IMR-90 (cell line): Measurements from ENCODE around the gene MKX. TPM values are rescaled to one million over a fixed set of nuclear protein-coding genes. Genes with fewer than 3 reads are reported as not detected.

Source experiments
- ATAC-seq: fragments of 200-7000 bp; cut with Tn5 transposase; 2 replicates; pipeline ENCODE4 v1.9.1; 2020; ENCODE audit warnings: low read depth, mild to moderate bottlenecking, moderate library complexity
- BruUV-seq: library from RNA; stranded (reverse); fragments of 400-500 nt; replicated peaks from 2 replicates; lab custom pipeline; 2021; lab: Mats Ljungman, UMichigan
- CTCF ChIA-PET: fragments of 300-600 bp; formaldehyde crosslinking; extraction: SDS; loops from one replicate; lab custom pipeline; 2021; ENCODE audit warnings: antibody characterized with exemption; lab: Yijun Ruan, JAX
- POLR2A ChIA-PET: fragments of 300-600 bp; sonication (Branson Sonifier 250); formaldehyde crosslinking; loops from one replicate; lab custom pipeline; 2022; ENCODE audit warnings: antibody characterized with exemption; ENCODE audit not compliant: unreplicated experiment; lab: Charles Lee
- DNase-seq: peaks from one replicate; pipeline ENCODE4 v3.0.0; 2013
- H2AFZ ChIP-seq: replicated peaks from 2 replicates; pipeline ENCODE3; 2013; ENCODE audit warnings: low read length, mild to moderate bottlenecking; ENCODE audit not compliant: poor library complexity
- H2AK5ac ChIP-seq: 2 replicates; pipeline ENCODE4 v1.6.1; 2013; ENCODE audit warnings: low read depth, low read length, inconsistent platforms
- H2AK9ac ChIP-seq: replicated peaks from 2 replicates; pipeline ENCODE3; 2013; ENCODE audit warnings: mild to moderate bottlenecking, low read depth, low read length, moderate library complexity; ENCODE audit not compliant: poor library complexity
- H2BK120ac ChIP-seq: 2 replicates; pipeline ENCODE4 v1.6.1; 2013; ENCODE audit warnings: low read depth, low read length, inconsistent platforms
- H2BK15ac ChIP-seq: 3 replicates; pipeline ENCODE4 v1.6.1; 2013; ENCODE audit warnings: low read depth, low read length, inconsistent platforms
- H2BK20ac ChIP-seq: 2 replicates; pipeline ENCODE4 v1.6.1; 2013; ENCODE audit warnings: low read depth, mild to moderate bottlenecking, inconsistent platforms, low read length, moderate library complexity
- H2BK5ac ChIP-seq: 2 replicates; pipeline ENCODE4 v1.6.1; 2013; ENCODE audit warnings: mild to moderate bottlenecking, low read depth, low read length, inconsistent platforms; ENCODE audit not compliant: poor library complexity, severe bottlenecking
- H3K14ac ChIP-seq: replicated peaks from 2 replicates; pipeline ENCODE4 v1.6.1; 2013; ENCODE audit warnings: low read depth, low read length, inconsistent platforms
- H3K18ac ChIP-seq: 2 replicates; pipeline ENCODE4 v1.6.1; 2013; ENCODE audit warnings: low read depth, low read length, control low read depth
- H3K23ac ChIP-seq: 2 replicates; pipeline ENCODE4 v1.6.1; 2013; ENCODE audit warnings: low read depth, low read length, inconsistent platforms
- H3K27ac ChIP-seq: 2 replicates; pipeline ENCODE4 v1.5.1; 2013; ENCODE audit warnings: mild to moderate bottlenecking, control low read depth, low read length; ENCODE audit not compliant: insufficient read depth
- H3K27me3 ChIP-seq: 2 replicates; pipeline ENCODE4 v1.6.1; 2013; ENCODE audit warnings: low read length; ENCODE audit not compliant: control insufficient read depth, insufficient read depth
- H3K36me3 ChIP-seq: 2 replicates; pipeline ENCODE4 v1.6.1; 2013; ENCODE audit warnings: low read length, mixed read lengths; ENCODE audit not compliant: control insufficient read depth, insufficient read depth
- H3K4ac ChIP-seq: 2 replicates; pipeline ENCODE4 v1.6.1; 2013; ENCODE audit warnings: low read depth, low read length, inconsistent platforms
- H3K4me1 ChIP-seq: 2 replicates; pipeline ENCODE4 v1.6.1; 2013; ENCODE audit warnings: low read length, mixed read lengths; ENCODE audit not compliant: control insufficient read depth, insufficient read depth
- H3K4me2 ChIP-seq: 2 replicates; pipeline ENCODE4 v1.6.1; 2013; ENCODE audit warnings: low read depth, mild to moderate bottlenecking, control low read depth, low read length, moderate library complexity
- H3K4me3 ChIP-seq: 2 replicates; pipeline ENCODE4 v1.5.1; 2013; ENCODE audit warnings: low read depth, mild to moderate bottlenecking, control low read depth, low read length, moderate library complexity; ENCODE audit not compliant: insufficient read depth
- H3K56ac ChIP-seq: 2 replicates; pipeline ENCODE4 v1.6.1; 2013; ENCODE audit warnings: low read length, inconsistent platforms; ENCODE audit not compliant: insufficient read depth; ENCODE audit errors: extremely low read depth
- H3K79me1 ChIP-seq, 2 experiments: 2 replicates each; pipeline ENCODE4 v1.6.1; 2013; ENCODE audit warnings: low read length in 2 of 2, inconsistent platforms in 1 of 2, low read depth in 1 of 2
- H3K9ac ChIP-seq: 2 replicates; pipeline ENCODE4 v1.6.1; 2013; ENCODE audit warnings: low read depth, low read length, control low read depth
- H3K9me1 ChIP-seq: 2 replicates; pipeline ENCODE4 v1.6.1; 2013; ENCODE audit warnings: low read length, inconsistent platforms; ENCODE audit not compliant: insufficient read depth
- H3K9me3 ChIP-seq: 2 replicates; pipeline ENCODE4 v1.6.1; 2013; ENCODE audit warnings: low read length; ENCODE audit not compliant: control insufficient read depth, insufficient read depth
- H4K20me1 ChIP-seq: 2 replicates; pipeline ENCODE4 v1.6.1; 2013; ENCODE audit warnings: low read length, inconsistent platforms; ENCODE audit not compliant: insufficient read depth
- H4K5ac ChIP-seq: 2 replicates; pipeline ENCODE4 v1.6.1; 2013; ENCODE audit warnings: mild to moderate bottlenecking, low read depth, low read length, control low read depth
- H4K8ac ChIP-seq, 2 experiments: 2 replicates each; pipeline ENCODE4 v1.6.1; 2013; ENCODE audit warnings: low read depth in 2 of 2, low read length in 2 of 2, control low read depth in 1 of 2, inconsistent platforms in 1 of 2
- H4K91ac ChIP-seq: 2 replicates; pipeline ENCODE4 v1.6.1; 2013; ENCODE audit warnings: low read depth, low read length, inconsistent platforms; ENCODE audit not compliant: insufficient read depth
- BHLHE40 ChIP-seq: fragments of 150-350 bp; IDR thresholded peaks from 2 replicates; pipeline ENCODE4 v1.6.1; 2016; ENCODE audit warnings: mild to moderate bottlenecking, low read depth, low read length
- CEBPB ChIP-seq: IDR thresholded peaks from 2 replicates; pipeline ENCODE4 v1.6.1; 2012; ENCODE audit warnings: low read depth, low read length, improper control_type of control experiment
- CHD1 ChIP-seq: IDR thresholded peaks from 2 replicates; pipeline ENCODE4 v1.6.1; 2012; ENCODE audit warnings: low read depth, low read length, improper control_type of control experiment
- CTCF ChIP-seq: conservative IDR thresholded peaks from 2 replicates; pipeline ENCODE4 v1.5.1; 2012; ENCODE audit warnings: mild to moderate bottlenecking, low read depth, low read length, improper control_type of control experiment
- ELK1 ChIP-seq: fragments of 150-350 bp; IDR thresholded peaks from 2 replicates; pipeline ENCODE4 v1.6.1; 2016; ENCODE audit warnings: low read depth, mild to moderate bottlenecking, low read length, moderate library complexity, borderline replicate concordance
- FOS ChIP-seq: fragments of 150-350 bp; IDR thresholded peaks from 2 replicates; pipeline ENCODE4 v1.6.1; 2016; ENCODE audit warnings: low read depth, low read length
- MAFK ChIP-seq: IDR thresholded peaks from 2 replicates; pipeline ENCODE4 v1.6.1; 2012; ENCODE audit warnings: low read depth, low read length, improper control_type of control experiment
- MAZ ChIP-seq: IDR thresholded peaks from 2 replicates; pipeline ENCODE4 v1.6.1; 2012; ENCODE audit warnings: low read depth, mild to moderate bottlenecking, low read length, improper control_type of control experiment, moderate library complexity, borderline replicate concordance
- MXI1 ChIP-seq: IDR thresholded peaks from 2 replicates; pipeline ENCODE4 v1.6.1; 2012; ENCODE audit warnings: low read depth, mild to moderate bottlenecking, low read length, moderate library complexity, borderline replicate concordance
- NFE2L2 ChIP-seq: fragments of 150-350 bp; IDR thresholded peaks from 2 replicates; pipeline ENCODE4 v1.6.1; 2016; ENCODE audit warnings: low read depth, mild to moderate bottlenecking, low read length
- POLR2A ChIP-seq: IDR thresholded peaks from 2 replicates; pipeline ENCODE4 v1.6.1; 2012; ENCODE audit warnings: mild to moderate bottlenecking, low read depth, low read length
- RAD21 ChIP-seq: IDR thresholded peaks from 2 replicates; pipeline ENCODE4 v1.6.1; 2012; ENCODE audit warnings: low read length, improper control_type of control experiment
- RCOR1 ChIP-seq: IDR thresholded peaks from 2 replicates; pipeline ENCODE4 v1.6.1; 2012; ENCODE audit warnings: mild to moderate bottlenecking, low read length, improper control_type of control experiment; ENCODE audit not compliant: insufficient replicate concordance
- RFX5 ChIP-seq: IDR thresholded peaks from 2 replicates; pipeline ENCODE4 v1.8.0; 2012; ENCODE audit warnings: low read depth, mild to moderate bottlenecking, low read length, moderate library complexity
- SMC3 ChIP-seq: fragments of 150-350 bp; IDR thresholded peaks from 2 replicates; pipeline ENCODE4 v1.6.1; 2016; ENCODE audit warnings: low read depth, mild to moderate bottlenecking, antibody characterized with exemption, low read length, moderate library complexity
- USF2 ChIP-seq: fragments of 150-350 bp; IDR thresholded peaks from 2 replicates; pipeline ENCODE4 v1.6.1; 2017; ENCODE audit warnings: mild to moderate bottlenecking, antibody characterized with exemption, low read length, low read depth
- WGBS, 2 experiments: methylation state at CpG; one replicate each; pipeline versions ENCODE4 v1.1.5 to v1.1.7; 2013; ENCODE audit warnings: missing lambda C conversion rate in 2 of 2; ENCODE audit not compliant: insufficient read length in 1 of 2; ENCODE audit errors: extremely low coverage in 2 of 2; 5-methylcytosine and 5-hydroxymethylcytosine counted together
- dilution Hi-C: fragments of 300-500 bp; cut with HindIII; formaldehyde crosslinking; loops from one replicate; pipeline ENCODE4 v1.14.3; 2018; ENCODE audit warnings: low sequenced_read_pairs; ENCODE audit not compliant: unreplicated experiment
- in situ Hi-C: fragments of 300-500 bp; cut with MboI; formaldehyde crosslinking; loops from 3 replicates; pipeline ENCODE4 v1.14.3; 2019; ENCODE audit warnings: low sequenced_read_pairs, inconsistent platforms, mixed read lengths
- intact Hi-C: fragments of 100-400 bp; cut with micrococcal nuclease; formaldehyde crosslinking; loops from 2 replicates; pipeline ENCODE4 v1.10.0; 2022
- polyA plus RNA-seq, 3 experiments: library from polyadenylated mRNA; depleted of rRNA; stranded (reverse); fragments of >200 nt; gene quantifications; 2 replicates each; pipeline ENCODE4 v1.2.3, GENCODE V29; 2012; ENCODE audit warnings: low replicate concordance in 1 of 3
- total RNA-seq: library from RNA; depleted of rRNA; stranded (reverse); fragments of >200 nt; gene quantifications from 2 replicates; pipeline ENCODE4 v1.2.3, GENCODE V29; 2012

MKX gene
- total and polyA plus RNA-seq, 2 of the 4 experiments (the other 2 are of a cell fraction): 0.10 to 0.36 TPM

GRCh38 chr10:27643301-27643700, 102.3 kb downstream of the MKX start:
- Histone ChIP-seq H3K4me2 (no peak overlapping the region), H2AFZ (no peak overlapping the region), H3K27me3 (no peaks in the 10 kb centered on the region), H3K4me3 (no peak overlapping the region), H4K91ac (no peak overlapping the region), H3K9me3 (no peaks in the 10 kb centered on the region; the same call in 1 of the 2 replicates), H2AK5ac (no peak overlapping the region), H2BK120ac (peak overlapping the region; percentile 10; the same call in 1 of the 2 replicates), H4K5ac (no peak overlapping the region), H3K27ac (no peak overlapping the region), H3K9me1 (peaks cover 4% of the 10 kb centered on the region; the same call in 1 of the 2 replicates), H4K8ac (no peak overlapping the region), H3K18ac (peak overlapping the region; percentile 6; the same call in 1 of the 2 replicates), H4K20me1 (no peaks in the 10 kb centered on the region), H3K23ac (no peak overlapping the region), H3K4me1 (peaks cover 6% of the 10 kb centered on the region), H3K9ac (no peak overlapping the region), H2BK20ac (no peak overlapping the region), H3K14ac (no peak overlapping the region), H2AK9ac (no peak overlapping the region), H2BK5ac (no peak overlapping the region), H3K56ac (no peak overlapping the region), H3K4ac (no peak overlapping the region), H3K36me3 (no peaks in the 10 kb centered on the region), H3K79me1 (no peaks in the 10 kb centered on the region), H2BK15ac (no peak overlapping the region)
- ATAC-seq (no peak), DNase-seq (no peak)
- in situ Hi-C loops: no loop called here
- ChIA-PET POLR2A (no interaction called here), CTCF (no interaction called here)
- intact Hi-C loops: no loop called here
- WGBS, 2 experiments: no CpG with 5 or more reads among the region's 2 CpGs
- TF ChIP-seq POLR2A (no peak), MAZ (no peak), BHLHE40 (no peak), MXI1 (no peak), CHD1 (no peak), FOS (no peak), CTCF (no peak), MAFK (no peak), CEBPB (no peak), NFE2L2 (no peak), USF2 (no peak), RCOR1 (no peak), SMC3 (no peak), RFX5 (no peak), RAD21 (no peak), ELK1 (no peak)
- BruUV-seq: no TSS peak
- dilution Hi-C loops: no loop called here
